ENCODE results near the gene DDX5. TPM values are rescaled to one million over a fixed set of nuclear protein-coding genes. Genes with fewer than 3 reads are reported as not detected.

Gene DDX5
- total and polyA plus RNA-seq, 7 experiments from 2014 or later = 781 to 2,704 (median 1,624) TPM

DNA sequence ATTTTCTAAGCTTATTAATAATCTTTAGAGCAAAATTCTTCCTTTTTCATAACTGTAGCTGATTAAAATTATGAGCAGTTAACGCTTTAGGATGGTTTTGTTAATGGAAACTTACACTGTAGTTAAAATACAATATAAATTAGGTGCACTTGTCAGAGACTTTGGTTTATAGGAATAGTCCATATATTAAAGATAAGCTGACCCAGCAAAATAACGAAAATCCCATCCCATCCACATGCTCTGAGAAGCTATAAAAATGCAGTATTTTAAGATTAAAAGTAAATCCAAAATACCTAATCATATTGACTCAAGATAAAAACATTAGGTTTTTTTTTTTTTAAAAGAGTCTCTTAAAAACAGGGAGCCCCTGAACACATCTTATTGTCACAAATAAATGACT lies 38.7 kb upstream of the DDX5 start:
- POLR2A ChIA-PET = no interaction called here

DNA sequence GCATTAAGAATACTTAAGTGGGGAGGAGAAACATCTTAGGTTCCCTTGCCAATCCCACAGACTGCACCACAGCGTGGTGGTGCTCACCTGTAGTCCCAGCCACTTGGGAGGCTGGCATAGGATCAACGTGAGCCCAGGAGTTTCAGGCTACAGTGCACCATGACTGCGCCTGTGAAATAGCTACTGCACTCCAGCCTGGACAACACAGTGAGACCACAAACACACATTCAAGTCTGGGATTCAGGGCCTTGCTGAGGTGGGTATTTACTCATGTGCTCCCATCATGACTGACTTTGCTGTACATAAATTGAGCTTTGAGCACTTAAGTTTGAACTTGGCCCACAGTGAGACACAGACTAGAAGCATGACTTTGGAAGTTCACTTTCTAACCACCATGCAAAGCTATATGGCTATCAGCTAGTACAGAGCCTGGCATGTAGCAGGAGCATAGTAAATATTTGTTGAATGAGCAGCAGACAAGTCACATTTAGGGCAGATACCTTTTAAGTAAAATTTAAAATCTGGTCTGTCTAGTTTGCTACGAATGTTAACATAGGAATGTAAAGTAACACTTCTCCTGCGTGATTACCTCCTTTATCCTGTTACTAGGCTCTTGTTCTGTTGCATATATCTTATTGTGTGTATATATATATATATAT lies 34.2 kb upstream of the DDX5 start:
- Mint-ChIP-seq H3K27ac (peak overlapping the region in 3 of 9 donors; percentile 17 to 69 (median 22)), H3K4me3 (no peak overlapping the region), H3K36me3 (peaks cover 3 to 36% (median 10%) of the 10 kb centered on the region in 5 donors), H3K9me3 (no peaks in the 10 kb centered on the region), H3K27me3 (no peaks in the 10 kb centered on the region), H3K4me1 (peaks cover 0 to 8% (median 0%) of the 10 kb centered on the region in 7 donors)
- H3K36me3 ChIP-seq (ENCODE audit: control insufficient read depth in 2 of 3, insufficient read depth in 3 of 3, low read length in 3 of 3) = peaks cover 11 to 35% (median 13%) of the 10 kb centered on the region in 3 experiments
- no peaks in the 10 kb centered on the region for H3K4me1 ChIP-seq (ENCODE audit: control insufficient read depth in 2 of 2, insufficient read depth in 2 of 2, low read length in 2 of 2)
- no peak overlapping the region for H3K27ac ChIP-seq (ENCODE audit: low read depth, low read length)
- no peaks in the 10 kb centered on the region for H3K9me3 ChIP-seq (ENCODE audit: control insufficient read depth in 2 of 3, low read length in 3 of 3)
- CTCF ChIA-PET = no interaction called here
- H3K4me3 ChIP-seq (ENCODE audit: low read length) = no peak overlapping the region
- intact Hi-C loops (cut with micrococcal nuclease) = loop anchor here in 1 of 2 donors (5.0 kb wide), 1 partner anchor 107 kb away; no protein-coding TSS in a partner anchor
- POLR2A ChIA-PET = no interaction called here
- H3K27me3 ChIP-seq (ENCODE audit: control insufficient read depth in 2 of 2, insufficient read depth in 2 of 2, low read length in 2 of 2) = no peaks in the 10 kb centered on the region
- DNase-seq = no peak
- peak; percentile 20 for ATAC-seq

More for the DNA sequence above, 38.7 kb upstream of the DDX5 start:
- peak overlapping the region in 1 of 9 donors; percentile 70 for H3K27ac Mint-ChIP-seq
- peaks cover 0 to 31% (median 5%) of the 10 kb centered on the region in 5 donors for H3K36me3 Mint-ChIP-seq
- ATAC-seq (no peak), DNase-seq (no peak)
- Histone ChIP-seq H3K4me3 (ENCODE audit: low read length) (no peak overlapping the region), H3K27ac (ENCODE audit: low read depth, low read length) (no peak overlapping the region), H3K4me1 (ENCODE audit: control insufficient read depth in 2 of 2, insufficient read depth in 2 of 2, low read length in 2 of 2) (no peaks in the 10 kb centered on the region), H3K27me3 (ENCODE audit: control insufficient read depth in 2 of 2, insufficient read depth in 2 of 2, low read length in 2 of 2) (no peaks in the 10 kb centered on the region), H3K36me3 (ENCODE audit: control insufficient read depth in 2 of 3, insufficient read depth in 3 of 3, low read length in 3 of 3) (peaks cover 0 to 39% (median 18%) of the 10 kb centered on the region in 3 experiments), H3K9me3 (ENCODE audit: control insufficient read depth in 2 of 3, low read length in 3 of 3) (no peaks in the 10 kb centered on the region)
- H3K4me1 Mint-ChIP-seq = no peaks in the 10 kb centered on the region
- intact Hi-C loops (cut with micrococcal nuclease) = loop anchor here in 1 of 2 donors (5.0 kb wide), 1 partner anchor 103 kb away; no protein-coding TSS in a partner anchor
- CTCF ChIA-PET = no interaction called here
- H3K27me3 Mint-ChIP-seq = no peaks in the 10 kb centered on the region
- H3K4me3 Mint-ChIP-seq = no peak overlapping the region
- H3K9me3 Mint-ChIP-seq = no peaks in the 10 kb centered on the region

DNA sequence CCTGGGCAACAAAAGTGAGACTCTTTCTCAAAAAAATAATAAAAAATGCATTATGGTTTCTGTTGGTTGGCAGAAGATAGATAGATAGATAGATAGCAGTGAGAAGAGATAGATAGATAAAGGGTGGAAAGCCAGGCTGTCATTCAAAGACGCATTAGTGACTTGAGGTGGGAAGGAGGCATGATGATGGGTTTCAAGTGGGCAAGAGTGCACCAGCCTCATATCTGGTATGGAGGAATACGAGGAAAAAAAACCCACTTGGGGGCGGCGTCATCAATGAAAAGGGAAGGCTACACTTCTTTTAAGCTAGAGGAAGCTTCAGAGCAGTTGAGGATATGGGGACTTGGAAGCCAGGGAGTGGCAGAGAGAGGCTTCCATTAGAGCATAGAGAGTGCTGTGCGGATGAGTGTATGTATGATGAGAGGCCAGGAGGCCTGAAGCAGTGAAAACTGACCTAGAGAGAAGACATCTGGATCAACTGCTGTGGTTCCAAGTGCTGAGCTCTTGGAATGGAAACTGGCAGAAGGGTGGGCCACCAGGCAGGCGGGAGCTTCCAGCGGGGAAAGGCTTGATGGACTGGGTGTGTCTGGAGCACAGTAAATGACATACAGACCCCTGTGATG lies 32.5 kb upstream of the DDX5 start:
- intact Hi-C loops (cut with micrococcal nuclease) = no loop called here
- Histone ChIP-seq H3K36me3 (ENCODE audit: control insufficient read depth in 2 of 3, insufficient read depth in 3 of 3, low read length in 3 of 3) (peaks cover 11 to 51% (median 20%) of the 10 kb centered on the region in 3 experiments), H3K9me3 (ENCODE audit: control insufficient read depth in 2 of 3, low read length in 3 of 3) (no peaks in the 10 kb centered on the region)

DNA sequence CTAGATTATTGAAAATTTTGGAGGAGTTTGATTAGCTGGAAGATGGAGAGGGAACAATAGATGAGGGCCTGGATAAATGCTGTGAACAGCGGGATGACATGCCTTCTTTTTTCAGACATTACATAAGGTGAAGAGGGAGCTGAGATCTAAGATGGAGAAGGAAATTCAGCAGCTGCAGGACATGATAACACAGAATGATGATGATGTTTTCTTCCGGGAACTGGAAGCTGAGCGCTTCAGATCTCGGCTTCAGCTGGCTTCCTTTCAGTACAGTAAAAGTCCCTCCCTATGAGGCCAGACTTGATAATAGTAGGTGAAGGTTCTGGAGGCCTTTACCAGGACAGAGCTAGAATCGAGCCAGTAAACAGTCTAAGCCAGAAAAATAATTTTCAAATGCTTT lies 31.4 kb upstream of the DDX5 start:
- H3K27ac Mint-ChIP-seq = peak overlapping the region in 4 of 9 donors; percentile 10 to 46 (median 26)
- Histone ChIP-seq H3K4me1 (ENCODE audit: control insufficient read depth in 2 of 2, insufficient read depth in 2 of 2, low read length in 2 of 2) (no peaks in the 10 kb centered on the region), H3K4me3 (ENCODE audit: low read length) (no peak overlapping the region), H3K27me3 (ENCODE audit: control insufficient read depth in 2 of 2, insufficient read depth in 2 of 2, low read length in 2 of 2) (no peaks in the 10 kb centered on the region), H3K36me3 (ENCODE audit: control insufficient read depth in 2 of 3, insufficient read depth in 3 of 3, low read length in 3 of 3) (peaks cover 16 to 63% (median 26%) of the 10 kb centered on the region in 3 experiments), H3K9me3 (ENCODE audit: control insufficient read depth in 2 of 3, low read length in 3 of 3) (no peaks in the 10 kb centered on the region), H3K27ac (ENCODE audit: low read depth, low read length) (no peak overlapping the region)
- ATAC-seq = no peak
- H3K4me3 Mint-ChIP-seq = no peak overlapping the region
- intact Hi-C loops (cut with micrococcal nuclease) = no loop called here
- POLR2A ChIA-PET = no interaction called here
- no peak for DNase-seq
- peaks cover 0 to 8% (median 0%) of the 10 kb centered on the region in 7 donors for H3K4me1 Mint-ChIP-seq
- H3K27me3 Mint-ChIP-seq = no peaks in the 10 kb centered on the region
- peaks cover 7 to 53% (median 19%) of the 10 kb centered on the region in 5 donors for H3K36me3 Mint-ChIP-seq
- CTCF ChIA-PET = interaction anchor here (1.2 kb wide), 1 partner anchor 118 kb away, joined by 5 read pairs; no protein-coding TSS in a partner anchor
- no peaks in the 10 kb centered on the region for H3K9me3 Mint-ChIP-seq

More for the DNA sequence above, 32.5 kb upstream of the DDX5 start:
- Mint-ChIP-seq H3K4me1 (peaks cover 0 to 8% (median 0%) of the 10 kb centered on the region in 7 donors), H3K9me3 (no peaks in the 10 kb centered on the region), H3K27me3 (no peaks in the 10 kb centered on the region), H3K4me3 (no peak overlapping the region), H3K36me3 (peaks cover 3 to 50% (median 18%) of the 10 kb centered on the region in 5 donors), H3K27ac (peak overlapping the region in 8 of 9 donors; percentile 5 to 84 (median 44))
- ChIA-PET POLR2A (interaction anchor here (1.1 kb wide), 2 partner anchors 15 to 32 kb away, joined by 3 read pairs; partner anchors contain the start of gene CEP95), CTCF (interaction anchor here (1.6 kb wide), 1 partner anchor 218 kb away, joined by 3 read pairs; no protein-coding TSS in a partner anchor)
- H3K4me3 ChIP-seq (ENCODE audit: low read length) = no peak overlapping the region
- H3K4me1 ChIP-seq (ENCODE audit: control insufficient read depth in 2 of 2, insufficient read depth in 2 of 2, low read length in 2 of 2) = no peaks in the 10 kb centered on the region
- H3K27me3 ChIP-seq (ENCODE audit: control insufficient read depth in 2 of 2, insufficient read depth in 2 of 2, low read length in 2 of 2) = no peaks in the 10 kb centered on the region
- DNase-seq (no peak), ATAC-seq (no peak)
- no peak overlapping the region for H3K27ac ChIP-seq (ENCODE audit: low read depth, low read length)

DNA sequence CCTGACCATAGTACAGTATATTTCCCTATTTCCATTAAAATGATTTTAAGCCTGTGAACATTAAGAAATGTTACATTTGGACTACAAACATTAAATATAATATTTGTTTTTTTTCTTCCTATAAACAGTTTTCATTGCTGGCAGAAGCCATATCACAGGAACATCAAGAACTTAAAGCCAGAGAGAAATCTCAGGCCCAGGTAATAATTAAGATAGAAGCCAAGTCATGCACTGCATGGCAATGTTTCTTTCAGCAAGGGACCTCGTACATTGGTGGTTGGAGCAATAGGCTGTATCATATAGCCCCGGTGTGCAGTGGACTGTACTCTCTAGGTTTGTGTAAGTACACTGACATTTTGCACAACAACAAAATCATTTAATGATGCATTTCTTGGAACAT lies 30.8 kb upstream of the DDX5 start:
- Histone ChIP-seq H3K36me3 (ENCODE audit: control insufficient read depth in 2 of 3, insufficient read depth in 3 of 3, low read length in 3 of 3) (peaks cover 22 to 68% (median 26%) of the 10 kb centered on the region in 3 experiments), H3K4me1 (ENCODE audit: control insufficient read depth in 2 of 2, insufficient read depth in 2 of 2, low read length in 2 of 2) (no peaks in the 10 kb centered on the region), H3K27me3 (ENCODE audit: control insufficient read depth in 2 of 2, insufficient read depth in 2 of 2, low read length in 2 of 2) (no peaks in the 10 kb centered on the region), H3K4me3 (ENCODE audit: low read length) (no peak overlapping the region), H3K9me3 (ENCODE audit: control insufficient read depth in 2 of 3, low read length in 3 of 3) (no peaks in the 10 kb centered on the region), H3K27ac (ENCODE audit: low read depth, low read length) (no peak overlapping the region)
- ATAC-seq = no peak
- no peak for DNase-seq
- no peaks in the 10 kb centered on the region for H3K9me3 Mint-ChIP-seq
- ChIA-PET POLR2A (no interaction called here), CTCF (interaction anchor here (1.2 kb wide), 1 partner anchor 117 kb away, joined by 5 read pairs; no protein-coding TSS in a partner anchor)
- intact Hi-C loops (cut with micrococcal nuclease) = no loop called here
- H3K4me1 Mint-ChIP-seq = peaks cover 0 to 8% (median 0%) of the 10 kb centered on the region in 7 donors
- H3K27ac Mint-ChIP-seq = peak overlapping the region in 3 of 9 donors; percentile 10 to 46 (median 19)
- peaks cover 7 to 47% (median 19%) of the 10 kb centered on the region in 5 donors for H3K36me3 Mint-ChIP-seq
- H3K4me3 Mint-ChIP-seq = no peak overlapping the region
- H3K27me3 Mint-ChIP-seq = no peaks in the 10 kb centered on the region

DNA sequence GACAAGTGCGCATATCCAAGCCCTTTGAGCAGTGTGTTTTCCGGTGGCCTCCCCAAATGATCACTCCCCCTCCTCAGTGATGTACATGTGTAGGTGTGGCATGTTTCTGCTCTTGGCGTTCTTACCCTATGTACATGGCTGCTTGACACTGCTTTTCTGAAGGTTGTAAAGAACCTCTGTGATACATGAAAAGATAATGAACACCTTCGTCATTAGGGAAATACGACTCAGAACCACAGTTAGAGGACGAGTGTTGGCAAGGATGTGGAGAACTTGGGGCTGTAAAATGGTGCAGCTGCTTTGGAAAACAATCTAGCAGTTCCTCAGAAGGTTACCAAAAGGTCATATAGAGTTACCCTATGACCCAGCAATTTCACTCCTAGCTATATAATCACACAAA lies 29.3 kb upstream of the DDX5 start:
- no peak for ATAC-seq
- Histone ChIP-seq H3K9me3 (ENCODE audit: control insufficient read depth in 2 of 3, low read length in 3 of 3) (no peaks in the 10 kb centered on the region), H3K27me3 (ENCODE audit: control insufficient read depth in 2 of 2, insufficient read depth in 2 of 2, low read length in 2 of 2) (no peaks in the 10 kb centered on the region), H3K4me3 (ENCODE audit: low read length) (no peak overlapping the region), H3K4me1 (ENCODE audit: control insufficient read depth in 2 of 2, insufficient read depth in 2 of 2, low read length in 2 of 2) (no peaks in the 10 kb centered on the region), H3K36me3 (ENCODE audit: control insufficient read depth in 2 of 3, insufficient read depth in 3 of 3, low read length in 3 of 3) (peaks cover 22 to 79% (median 35%) of the 10 kb centered on the region in 3 experiments), H3K27ac (ENCODE audit: low read depth, low read length) (no peak overlapping the region)
- intact Hi-C loops (cut with micrococcal nuclease) = no loop called here
- Mint-ChIP-seq H3K27ac (peak overlapping the region in 3 of 9 donors; percentile 1 to 50 (median 27)), H3K4me1 (peaks cover 0 to 8% (median 0%) of the 10 kb centered on the region in 7 donors), H3K27me3 (no peaks in the 10 kb centered on the region), H3K9me3 (no peaks in the 10 kb centered on the region), H3K4me3 (no peak overlapping the region), H3K36me3 (peaks cover 7 to 56% (median 26%) of the 10 kb centered on the region in 5 donors)
- POLR2A ChIA-PET = interaction anchor here (0.8 kb wide), 1 partner anchor 116 kb away, joined by 3 read pairs; no protein-coding TSS in a partner anchor
- CTCF ChIA-PET = interaction anchor here (1.5 kb wide), 1 partner anchor 36 kb away, joined by 4 read pairs; no protein-coding TSS in a partner anchor
- DNase-seq = no peak
